Right atrium auricular region (tissue), 2 donors: ENCODE measurements around the gene BEGAIN. TPM values are rescaled to one million over a fixed set of nuclear protein-coding genes. Genes with fewer than 3 reads are reported as not detected.

ENCODE experiments used
- DNase-seq: peaks from one replicate; pipeline ENCODE4 v3.0.0-alpha.2; 2019; ENCODE audit warnings: low spot score
- H3K27ac ChIP-seq, 2 donors: fragments of 200-600 bp; sonication (generic); 1 replicate in 1 of 2; 2 replicates in 1 of 2; pipeline ENCODE4 v1.5.1; 2016 to 2019
- H3K27me3 ChIP-seq, 2 donors: fragments of 200-600 bp; sonication (generic); one replicate each; pipeline versions ENCODE4 v1.5.1 to v1.6.0; 2017 to 2019
- H3K36me3 ChIP-seq: fragments of 200-600 bp; sonication (generic); one replicate; pipeline ENCODE4 v1.5.1; 2016
- H3K4me1 ChIP-seq, 2 donors: fragments of 200-600 bp; sonication (generic); one replicate each; pipeline versions ENCODE4 v1.5.1 to v1.6.0; 2017 to 2019
- H3K4me3 ChIP-seq, 2 donors: fragments of 200-600 bp; sonication (generic); 1 replicate in 1 of 2; 2 replicates in 1 of 2; pipeline ENCODE4 v1.5.1; 2017 to 2019; ENCODE audit warnings: mild to moderate bottlenecking in 1 of 2, moderate library complexity in 1 of 2
- H3K9me3 ChIP-seq, 2 donors: fragments of 200-600 bp; sonication (generic); one replicate each; pipeline ENCODE4 v1.5.1; 2019
- CTCF ChIP-seq, 2 donors: fragments of 200-600 bp; sonication (generic); IDR thresholded peaks; one replicate each; pipeline ENCODE4 v1.5.1; 2019; ENCODE audit warnings: antibody characterized with exemption in 2 of 2
- total RNA-seq, 2 donors: library from RNA; depleted of rRNA; stranded (reverse); fragments of >200 nt; gene quantifications; one replicate each; pipeline ENCODE4 v1.1.0, GENCODE V29; 2016

The BEGAIN gene
- total RNA-seq, 2 donors from 2014 or later: 0.93 to 5.7 TPM

- DNase-seq: no peak
- Histone ChIP-seq H3K4me3 (no peak overlapping the region), H3K36me3 (no peaks in the 10 kb centered on the region), H3K27me3 (no peaks in the 10 kb centered on the region), H3K9me3 (no peaks in the 10 kb centered on the region), H3K27ac (no peak overlapping the region), H3K4me1 (peaks cover 0 to 4% of the 10 kb centered on the region in 2 donors)
- TF ChIP-seq CTCF (IDR thresholded peaks at IDR 0.05): no peak
Observed at GRCh38 chr14:100581228-100582145, 5.7 kb downstream of the BEGAIN start.

- H3K27ac ChIP-seq: no peak overlapping the region
- no peaks in the 10 kb centered on the region for H3K4me1 ChIP-seq
- H3K36me3 ChIP-seq: no peaks in the 10 kb centered on the region
- no peak overlapping the region for H3K4me3 ChIP-seq
- TF ChIP-seq CTCF (IDR thresholded peaks at IDR 0.05): no peak
- H3K27me3 ChIP-seq: no peaks in the 10 kb centered on the region
- no peak for DNase-seq
- no peaks in the 10 kb centered on the region for H3K9me3 ChIP-seq
Observed at GRCh38 chr14:100580316-100581227, 6.6 kb downstream of the BEGAIN start.

- DNase-seq: no peak
- no peak overlapping the region for H3K27ac ChIP-seq
- H3K9me3 ChIP-seq: no peaks in the 10 kb centered on the region
- no peak for TF ChIP-seq CTCF (IDR thresholded peaks at IDR 0.05)
- no peaks in the 10 kb centered on the region for H3K27me3 ChIP-seq
- no peaks in the 10 kb centered on the region for H3K4me1 ChIP-seq
- no peak overlapping the region for H3K4me3 ChIP-seq
- H3K36me3 ChIP-seq: no peaks in the 10 kb centered on the region
Observed at GRCh38 chr14:100578552-100578951, 8.7 kb downstream of the BEGAIN start.

GRCh38 chr14:100577986-100578431 is 9.2 kb downstream of the BEGAIN start:
- no peaks in the 10 kb centered on the region for H3K27me3 ChIP-seq
- H3K27ac ChIP-seq: no peak overlapping the region
- H3K9me3 ChIP-seq: no peaks in the 10 kb centered on the region
- DNase-seq: no peak
- no peak overlapping the region for H3K4me3 ChIP-seq
- no peaks in the 10 kb centered on the region for H3K36me3 ChIP-seq
- no peak for TF ChIP-seq CTCF (IDR thresholded peaks at IDR 0.05)
- H3K4me1 ChIP-seq: no peaks in the 10 kb centered on the region

GRCh38 chr14:100577321-100577985 is 9.8 kb downstream of the BEGAIN start:
- no peak for TF ChIP-seq CTCF (IDR thresholded peaks at IDR 0.05)
- H3K4me1 ChIP-seq: no peaks in the 10 kb centered on the region
- no peak for DNase-seq
- H3K36me3 ChIP-seq: no peaks in the 10 kb centered on the region
- H3K4me3 ChIP-seq: no peak overlapping the region
- H3K27me3 ChIP-seq: no peaks in the 10 kb centered on the region
- H3K9me3 ChIP-seq: no peaks in the 10 kb centered on the region
- H3K27ac ChIP-seq: no peak overlapping the region
